Fibroblast of skin of abdomen (primary cell): ENCODE data around the gene PRDM15.

Experiments
- DNase-seq: peaks from one replicate; pipeline ENCODE4 v3.0.0-alpha.2; 2013

The PRDM15 gene

DNA sequence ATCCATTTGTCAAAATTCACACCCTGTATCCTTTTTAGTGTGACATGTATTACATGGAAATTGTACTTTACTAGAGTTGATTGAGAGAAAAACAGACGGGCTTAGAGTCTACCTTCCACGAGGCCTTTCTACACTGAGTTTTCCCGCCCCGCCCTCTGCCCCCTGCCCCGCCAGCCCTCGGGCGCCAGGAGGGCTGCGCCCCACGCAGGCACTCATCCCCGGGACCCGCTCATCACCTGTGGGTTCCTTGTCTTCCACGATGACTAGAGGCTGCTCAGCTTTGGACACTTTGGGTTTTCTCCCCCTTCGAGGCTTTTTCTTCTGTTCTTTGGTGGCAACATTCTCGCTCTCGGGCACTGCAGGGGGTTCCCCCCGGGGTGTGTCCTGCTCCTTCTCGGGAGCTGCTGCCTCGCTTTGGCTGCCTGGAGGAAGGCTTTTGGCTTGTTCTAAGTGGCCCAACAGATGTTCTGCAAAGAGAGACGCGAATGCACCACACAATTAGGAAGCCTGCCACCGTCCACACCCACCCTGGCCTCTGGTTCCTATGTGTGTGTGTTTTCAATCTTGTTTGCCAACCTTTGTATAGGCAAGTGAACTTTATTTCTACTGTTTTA is 39.6 kb downstream of the PRDM15 start:
- no peak for DNase-seq

DNA sequence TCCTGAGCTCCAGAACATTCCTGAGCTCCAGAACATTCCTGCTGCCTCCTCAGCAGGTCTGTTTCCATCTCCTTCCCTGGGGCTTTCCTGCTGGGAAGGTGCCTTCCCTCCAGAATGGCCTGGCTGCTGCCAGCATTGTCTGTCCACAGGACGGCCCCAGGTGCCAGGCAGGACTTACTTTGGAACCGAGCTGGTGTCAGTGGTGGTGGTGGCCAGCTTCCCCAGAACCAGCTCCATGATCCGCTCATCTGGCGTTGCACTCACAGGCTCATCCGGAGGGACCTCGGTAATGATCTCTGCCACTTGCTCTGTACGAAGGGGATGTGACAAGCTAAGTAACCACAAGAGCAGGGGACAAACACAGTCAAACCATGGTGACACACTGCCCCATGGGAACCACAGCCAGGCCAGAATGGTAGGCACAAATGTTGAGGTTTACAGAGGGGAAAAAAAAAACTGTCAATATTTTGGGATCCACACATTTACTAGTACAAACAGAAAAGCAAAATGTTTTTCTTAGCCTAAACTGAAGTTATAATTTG is 41.3 kb downstream of the PRDM15 start:
- no peak for DNase-seq

DNA sequence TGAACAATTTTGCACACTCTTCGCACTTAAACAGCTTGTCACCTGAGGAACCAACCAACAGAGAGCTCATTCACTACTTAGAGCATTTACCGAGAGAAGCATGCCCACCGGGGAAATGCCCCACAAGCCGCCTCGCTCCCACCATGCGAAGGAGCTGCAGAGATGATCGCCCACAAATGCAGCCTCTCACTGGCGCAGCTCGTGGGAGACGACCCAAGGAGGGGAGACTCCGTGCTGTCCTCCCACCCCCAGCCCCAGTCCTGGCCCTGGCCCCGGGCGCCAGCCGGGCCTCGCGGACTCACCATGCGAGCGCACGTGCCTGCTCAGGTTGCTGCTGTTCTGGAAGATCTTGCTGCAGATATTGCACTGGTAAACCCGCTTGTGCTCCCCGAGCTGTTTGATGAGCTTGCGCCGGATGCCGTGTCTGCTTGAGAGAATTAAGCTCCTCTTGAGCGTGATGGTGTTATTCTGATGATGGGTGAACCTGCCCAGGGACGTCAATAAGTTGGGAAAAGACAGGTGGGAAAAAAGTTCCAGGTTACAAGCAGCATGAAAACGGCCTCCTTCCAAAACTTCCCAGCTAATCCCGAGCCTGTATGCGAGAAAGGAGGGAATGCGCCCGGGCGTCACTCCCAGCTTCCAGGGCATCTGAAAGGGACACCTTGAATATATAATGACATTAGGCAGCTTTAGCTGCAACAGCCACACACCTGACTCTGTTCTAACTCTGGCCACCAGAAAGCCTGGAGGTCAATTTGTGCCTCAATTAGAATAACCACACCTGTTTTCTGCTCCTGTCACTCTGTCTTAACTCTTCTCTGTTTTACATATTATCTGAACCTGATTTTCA is 42.8 kb downstream of the PRDM15 start:
- DNase-seq = no peak

DNA sequence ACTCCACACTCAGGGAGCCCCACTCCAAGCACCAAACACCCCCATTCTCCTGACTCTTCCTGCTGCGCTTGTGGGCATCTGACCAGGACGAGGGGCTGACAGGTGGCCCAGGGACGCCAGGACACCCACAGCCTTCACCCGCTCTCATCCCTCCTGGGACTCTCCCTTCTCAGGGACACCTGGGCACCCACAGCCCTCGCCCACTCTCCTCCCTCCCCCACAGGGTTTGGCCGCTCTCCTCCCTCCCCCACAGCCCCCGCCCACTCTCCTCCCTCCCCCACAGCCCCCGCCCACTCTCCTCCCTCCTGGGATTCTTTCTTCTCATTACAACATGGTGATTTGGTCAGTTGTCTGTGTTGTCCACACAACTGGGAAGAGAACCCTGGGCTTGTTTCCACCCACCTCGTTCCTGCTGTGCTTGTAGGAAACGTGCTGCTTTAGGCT is 43.4 kb downstream of the PRDM15 start:
- no peak for DNase-seq

DNA sequence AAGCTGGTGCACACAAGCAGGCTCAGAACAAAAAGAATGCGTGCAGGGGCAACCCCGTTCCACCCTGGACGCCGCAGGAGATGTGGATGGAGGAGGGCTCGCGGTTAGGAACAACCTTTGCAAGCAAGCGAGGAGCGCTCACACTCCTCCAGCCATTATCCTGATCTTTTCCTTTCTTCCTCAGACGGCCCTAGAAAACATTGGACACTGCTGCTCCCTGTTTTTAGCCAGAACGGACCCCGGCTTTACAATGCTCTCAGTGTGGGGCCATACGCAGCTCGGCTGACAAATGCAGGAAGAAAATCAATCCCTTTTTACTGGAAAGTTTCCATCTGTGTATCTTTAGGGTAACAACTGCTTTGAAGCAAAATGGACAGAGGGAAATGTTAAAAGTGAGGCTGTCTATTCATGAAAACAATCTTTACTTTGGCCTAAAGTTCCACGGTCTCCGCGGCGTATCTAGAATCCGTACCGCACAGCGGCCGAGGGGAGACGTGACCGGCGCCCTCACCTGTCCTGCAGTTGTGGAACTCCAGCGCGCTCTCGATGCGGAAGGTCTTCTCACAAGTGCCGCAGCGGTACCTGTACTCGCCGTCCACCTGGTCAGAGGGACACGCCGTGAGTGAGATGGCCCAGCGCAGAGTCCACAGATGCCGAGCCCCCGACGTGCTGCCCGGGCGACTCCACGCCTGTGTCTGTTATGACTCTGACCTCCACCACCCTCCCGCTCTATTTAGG is 44.0 kb downstream of the PRDM15 start:
- no peak for DNase-seq

DNA sequence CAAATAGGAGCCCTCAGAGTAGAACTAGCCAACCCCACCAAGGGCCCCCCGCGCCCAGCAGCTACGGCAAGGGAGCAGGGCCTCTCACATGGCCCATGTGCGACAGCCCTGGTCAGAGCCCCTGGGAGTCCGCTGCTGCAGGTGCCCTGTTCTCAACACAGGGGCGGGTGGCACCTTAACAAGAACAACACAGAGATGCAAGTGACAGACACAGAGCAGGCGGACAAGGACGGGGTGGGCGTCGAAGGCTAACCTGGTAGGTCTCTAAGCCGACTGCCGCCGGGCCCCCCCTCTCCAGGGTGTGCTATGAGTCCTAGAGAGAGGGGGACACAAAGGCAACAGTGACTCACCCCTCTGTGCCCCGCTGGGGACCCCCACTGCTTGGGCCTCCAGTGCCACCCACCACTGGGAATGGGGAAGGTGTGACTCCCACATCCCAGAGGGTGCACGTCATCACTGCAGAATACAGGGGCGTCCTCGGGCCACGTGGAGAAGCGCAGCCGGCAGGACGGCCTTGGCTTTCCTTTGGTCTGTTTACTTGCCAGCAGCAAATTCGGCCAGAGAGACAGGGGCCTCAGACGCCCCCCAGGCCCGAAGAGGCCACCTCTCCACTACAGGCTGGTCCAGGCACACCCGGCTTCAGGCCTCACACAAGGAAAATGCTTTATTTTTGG is 44.8 kb downstream of the PRDM15 start:
- no peak for DNase-seq

DNA sequence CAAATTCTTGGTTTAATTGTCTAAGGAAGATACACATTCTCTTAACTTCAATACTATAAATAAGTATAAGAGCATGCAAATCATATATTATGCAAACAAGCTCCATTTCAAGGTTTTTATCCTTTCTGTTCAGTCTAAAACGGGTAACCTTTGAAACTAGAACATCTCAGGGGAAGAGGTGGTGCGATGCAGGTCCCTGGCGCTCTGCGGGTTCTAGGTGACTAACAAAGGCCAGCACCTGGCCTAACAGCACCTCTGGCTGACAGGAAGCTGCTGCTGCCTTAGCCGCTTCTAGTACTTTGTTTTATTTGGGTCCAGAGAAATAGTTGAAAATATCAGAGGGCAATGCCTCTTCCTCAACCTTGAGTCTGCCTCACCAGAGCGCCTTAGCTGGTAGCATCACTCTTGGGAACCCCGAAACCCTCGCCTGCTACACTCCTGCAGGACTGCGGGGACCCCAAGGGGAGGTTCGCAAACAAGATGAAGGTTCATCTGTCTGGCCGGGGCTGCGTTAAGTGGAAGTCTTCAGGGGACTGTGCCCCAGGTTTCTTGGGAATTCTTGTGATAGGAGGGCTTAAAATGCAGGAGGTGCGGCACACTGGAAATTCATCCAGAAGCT is 45.5 kb downstream of the PRDM15 start:
- DNase-seq = no peak

DNA sequence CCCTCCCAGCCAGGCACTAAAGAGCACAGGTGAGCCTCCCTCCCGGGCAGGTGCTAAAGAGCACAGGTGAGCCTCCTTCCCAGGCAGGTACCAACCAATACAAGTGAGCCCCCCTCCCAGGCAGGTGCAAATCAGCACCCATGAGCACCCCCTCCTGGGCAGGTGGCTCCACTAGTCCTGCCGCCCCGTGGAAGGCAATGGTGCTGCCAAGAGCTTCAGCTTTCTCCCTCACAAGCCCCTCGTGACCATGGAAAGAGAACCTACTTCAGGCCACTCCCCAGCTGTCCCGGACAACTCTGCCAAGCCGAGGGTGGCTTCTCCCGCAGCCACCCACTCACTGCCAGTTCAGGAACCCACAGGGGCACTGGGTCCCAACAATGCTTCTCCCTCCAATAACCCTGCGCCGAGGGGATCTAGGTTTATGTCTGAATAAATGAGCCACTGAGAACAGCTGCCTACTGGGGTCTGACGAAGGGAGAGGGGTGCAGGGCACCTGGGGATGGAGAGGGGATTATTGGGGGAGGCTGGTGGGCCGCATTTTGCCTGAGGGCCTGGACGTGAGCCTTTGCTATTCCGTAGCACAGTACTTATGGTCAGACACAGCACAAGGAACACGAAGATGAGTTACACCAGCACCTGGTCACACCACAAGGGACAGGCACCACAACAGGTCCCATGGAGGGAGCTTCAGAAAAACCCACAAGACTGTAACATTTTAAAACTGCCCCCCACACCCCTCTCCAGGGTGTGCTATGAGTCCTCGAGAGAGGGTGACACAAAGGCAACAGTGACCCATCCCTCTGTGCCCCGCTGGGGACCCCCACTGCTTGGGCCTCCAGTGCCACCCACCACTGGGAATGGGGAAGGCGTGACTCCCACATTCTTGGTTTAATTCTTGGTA is 46.3 kb downstream of the PRDM15 start:
- DNase-seq = no peak

DNA sequence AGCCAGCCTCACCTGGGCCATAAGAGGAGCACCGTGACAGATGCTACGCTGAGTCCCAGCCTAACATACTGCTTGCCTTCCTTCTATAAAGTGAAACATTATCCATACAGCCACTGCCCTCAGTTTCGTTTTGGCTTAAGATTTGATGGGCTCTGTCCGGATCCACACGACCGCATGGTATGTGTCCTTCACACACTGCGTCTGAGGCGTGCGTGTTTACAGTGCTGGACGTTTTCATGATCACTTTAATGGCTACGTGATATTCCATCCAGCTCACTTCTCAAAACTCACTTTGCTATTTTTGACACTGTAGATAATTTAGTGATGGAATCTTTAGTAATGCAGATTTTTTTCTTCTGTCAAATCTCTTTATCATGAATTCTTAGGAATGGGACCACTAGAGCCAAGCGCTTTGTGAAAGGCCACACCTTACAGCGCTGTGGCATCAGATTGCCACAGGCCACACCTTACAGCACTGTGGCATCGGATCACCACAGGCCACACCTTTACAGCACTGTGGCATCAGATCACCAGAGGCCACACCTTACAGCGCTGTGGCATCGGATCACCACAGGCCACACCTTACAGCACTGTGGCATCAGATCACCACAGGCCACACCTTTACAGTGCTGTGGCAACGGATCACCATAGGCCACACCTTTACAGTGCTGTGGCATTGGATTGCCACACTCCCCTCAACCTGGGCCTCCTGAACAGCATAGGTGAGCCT is 47.1 kb downstream of the PRDM15 start:
- DNase-seq = no peak

DNA sequence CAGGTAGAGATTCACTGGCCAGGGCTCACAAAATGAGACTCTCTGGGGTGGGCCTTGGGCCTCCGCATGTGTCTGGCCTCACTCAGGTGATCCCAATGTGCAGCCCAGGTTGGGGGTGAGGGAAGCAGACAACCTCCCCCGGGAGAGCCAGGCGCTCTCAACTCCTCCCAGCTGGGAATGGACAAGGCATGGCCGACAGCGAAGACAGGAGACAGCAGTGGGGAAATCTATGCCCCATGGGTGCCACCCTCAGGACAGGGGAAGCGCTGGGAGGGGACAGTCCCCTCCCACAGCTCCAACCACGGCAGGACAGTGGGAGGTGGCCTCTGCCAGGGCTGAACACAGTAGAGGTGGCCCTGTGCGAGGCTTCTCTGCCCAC is 47.7 kb downstream of the PRDM15 start:
- DNase-seq = no peak

DNA sequence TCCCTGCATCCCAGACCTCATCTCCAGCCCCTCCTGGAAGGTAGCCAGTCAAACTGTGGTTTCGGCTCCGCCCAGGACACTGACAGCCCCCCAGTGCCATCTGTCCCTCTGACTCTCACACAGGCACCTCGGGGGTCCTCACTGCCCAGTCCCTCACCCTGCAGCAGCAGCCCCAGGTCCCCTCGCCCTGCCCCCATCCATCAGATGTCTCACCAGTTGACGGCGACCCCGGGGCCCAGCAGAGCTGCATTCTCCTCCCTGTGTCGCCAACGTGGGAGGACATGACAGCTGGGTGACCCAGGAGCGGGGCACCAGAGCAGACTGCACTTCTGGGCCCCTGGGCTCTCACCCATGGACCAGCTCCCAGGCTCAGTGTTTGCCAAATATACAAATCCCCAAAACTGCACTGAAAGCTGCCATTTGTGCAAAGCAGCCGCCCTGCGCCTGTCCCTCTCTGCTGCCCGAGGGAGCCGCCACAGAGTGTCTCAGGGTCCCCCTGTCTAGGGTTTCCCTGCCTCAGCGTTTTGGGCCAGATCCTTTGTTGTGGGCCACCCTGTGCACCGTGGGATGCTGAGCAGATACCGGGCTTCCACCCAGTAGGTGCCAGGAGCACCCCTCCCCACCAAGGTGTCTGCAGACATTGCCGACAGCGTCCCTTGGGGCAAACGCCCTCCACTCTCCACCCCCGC is 48.2 kb downstream of the PRDM15 start:
- no peak for DNase-seq

DNA sequence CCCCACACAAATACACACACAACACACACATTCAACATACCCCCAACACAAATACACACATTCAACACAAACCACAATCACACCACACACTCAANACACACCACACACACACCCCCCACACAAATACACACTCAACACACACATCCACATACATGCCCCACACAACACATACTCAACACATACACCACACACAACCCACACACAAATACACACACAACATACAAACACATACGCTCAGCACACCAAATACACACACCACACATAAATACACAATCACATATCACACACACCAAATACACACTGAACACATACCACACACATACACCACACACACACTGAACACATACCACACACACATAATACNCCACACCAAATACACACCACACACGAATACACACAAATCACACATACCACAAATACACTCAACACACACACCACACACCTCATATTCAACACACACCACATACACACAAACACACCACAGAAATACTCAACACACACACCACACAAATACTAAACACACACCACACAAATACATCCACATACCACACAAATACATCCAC is 48.9 kb downstream of the PRDM15 start:
- no peak for DNase-seq

DNA sequence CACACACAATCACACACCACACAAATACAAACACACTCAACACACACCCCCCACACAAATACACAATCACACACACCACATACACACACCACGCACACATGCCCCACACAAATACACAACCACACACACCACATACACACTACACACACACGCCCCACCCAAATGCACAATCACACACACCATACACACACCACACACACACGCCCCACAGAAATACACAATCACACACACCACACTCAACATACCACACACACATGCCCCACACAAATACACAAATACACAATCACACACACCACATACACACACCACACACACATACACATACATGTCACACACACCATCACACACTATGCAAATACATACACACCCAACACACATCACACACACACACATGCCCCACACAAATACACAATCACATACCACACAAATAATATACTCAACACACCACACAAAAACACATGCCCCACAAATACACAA is 50.2 kb downstream of the PRDM15 start:
- no peak for DNase-seq

DNA sequence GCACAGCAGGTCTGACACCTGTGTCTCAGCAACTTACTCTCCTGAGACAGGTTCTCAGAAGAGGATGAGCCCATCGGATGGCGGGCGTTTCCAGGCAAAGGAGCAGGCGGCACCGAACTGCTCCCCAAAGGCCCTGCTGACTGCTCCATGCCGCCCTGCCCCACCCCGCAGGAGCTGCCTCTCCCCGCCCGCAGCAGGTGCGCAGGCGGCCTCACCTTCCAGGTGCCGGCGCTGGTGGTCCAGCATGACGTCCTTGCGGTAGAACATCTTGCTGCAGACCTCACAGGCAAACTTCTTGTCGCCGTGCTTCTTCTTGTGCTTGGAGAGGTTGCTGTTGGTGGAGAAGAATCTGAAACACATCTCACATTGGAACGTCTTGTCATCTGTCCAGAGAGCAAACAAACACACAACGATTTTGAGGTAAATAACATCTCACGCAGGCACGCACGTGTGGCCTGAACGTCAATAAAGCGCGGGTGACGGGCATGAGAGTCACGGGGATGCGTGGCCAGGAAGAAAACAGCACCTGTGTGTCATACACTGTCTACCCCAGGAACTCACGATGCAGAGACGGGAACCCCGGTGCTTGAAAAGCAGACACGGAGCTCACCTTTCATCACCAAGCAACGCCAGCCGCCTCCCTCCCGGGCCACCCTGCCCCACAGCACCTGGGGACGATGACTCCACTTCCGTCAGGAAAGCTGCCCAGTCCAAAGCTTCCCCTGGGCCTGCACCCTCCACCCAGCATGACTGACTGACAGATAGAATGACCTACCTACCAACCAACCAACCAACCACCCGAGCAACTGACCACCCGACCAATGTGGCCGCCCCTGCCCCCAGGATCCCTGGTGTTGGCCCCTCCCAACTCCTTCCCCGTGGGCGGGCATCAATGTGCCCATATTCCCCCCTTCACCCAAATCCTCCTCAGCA is 50.9 kb downstream of the PRDM15 start:
- DNase-seq = no peak

DNA sequence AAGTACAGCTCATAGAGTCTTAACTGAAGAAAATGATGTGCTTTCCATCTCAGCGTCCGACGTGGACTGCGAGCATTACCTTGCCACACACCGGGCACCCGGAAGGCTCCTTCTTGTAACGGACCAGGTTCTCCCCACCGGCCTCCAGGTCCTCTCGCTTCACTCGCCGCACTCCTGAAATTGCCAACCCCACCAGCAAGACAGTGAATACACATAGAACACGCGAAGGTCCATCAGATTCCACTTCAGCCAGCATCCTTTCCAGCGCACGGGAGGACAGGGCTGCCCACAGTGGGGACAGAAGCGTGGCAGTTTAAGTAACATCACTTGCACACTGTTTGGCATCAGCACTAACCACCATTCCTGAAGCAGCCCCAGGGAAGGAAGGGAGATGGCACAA is 53.3 kb downstream of the PRDM15 start:
- DNase-seq = no peak

DNA sequence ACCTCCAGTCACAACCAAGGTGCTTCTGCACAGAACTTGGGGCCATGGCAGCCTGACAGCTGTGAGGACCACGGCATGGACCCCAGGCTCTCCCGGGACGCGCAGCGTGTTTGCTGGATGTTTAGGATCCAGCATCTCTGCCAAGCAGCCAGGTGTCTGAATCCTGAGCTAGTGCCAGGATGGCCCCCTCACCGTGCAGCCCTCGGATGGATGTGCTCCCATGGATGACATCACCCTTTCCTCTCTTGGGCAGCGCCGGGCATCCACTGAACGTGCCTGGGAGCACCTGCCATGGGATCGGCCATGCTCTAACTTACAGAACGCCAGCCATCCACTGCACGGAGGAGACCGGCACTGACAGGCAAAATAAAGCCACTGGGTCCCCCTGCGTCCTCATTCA is 53.9 kb downstream of the PRDM15 start:
- no peak for DNase-seq

DNA sequence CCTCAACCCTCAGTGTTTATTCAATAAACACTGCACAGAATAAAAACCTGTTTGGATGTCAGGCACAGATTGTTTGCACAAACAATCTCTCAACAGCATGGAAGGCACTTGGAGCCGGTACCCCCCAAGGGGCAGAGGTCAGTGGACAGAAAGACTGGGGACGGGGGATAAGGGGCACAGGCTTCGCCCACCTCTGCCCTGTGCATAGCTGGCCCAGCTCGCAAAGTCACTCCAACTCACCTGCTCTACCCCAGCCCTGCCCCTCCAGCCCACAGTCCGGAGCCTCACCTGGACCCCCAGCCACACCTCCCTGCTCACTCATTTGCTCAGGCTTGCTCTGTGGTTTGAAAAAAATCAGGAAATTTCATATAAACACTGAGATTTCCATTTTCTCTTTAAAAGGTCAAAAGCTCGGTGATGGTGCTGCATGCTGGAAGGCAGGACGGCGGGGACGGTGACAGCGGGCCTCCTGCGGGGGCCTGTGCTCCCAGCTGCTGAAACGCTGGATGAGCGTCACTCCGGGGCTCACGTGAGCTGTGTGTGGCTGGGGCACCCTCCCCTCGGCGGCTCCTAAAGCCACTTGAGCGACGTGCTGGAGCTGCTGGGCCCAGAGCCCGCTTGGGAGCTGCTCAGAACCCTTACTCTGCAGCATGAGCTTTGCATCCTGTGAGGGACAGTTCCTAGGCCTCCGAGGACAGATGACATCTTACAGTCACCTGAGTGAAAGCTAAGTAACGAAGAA is 54.5 kb downstream of the PRDM15 start:
- DNase-seq = no peak
